Glomerular visceral epithelial cell (primary cell): ENCODE results near the gene PRRT2.

Experiments used
- DNase-seq: peaks from one replicate; pipeline ENCODE4 v3.0.0-alpha.2; 2016; ENCODE audit errors: extremely low spot score

The PRRT2 gene

GRCh38 chr16:29811170-29811895, 660 bp upstream of the PRRT2 start:
- DNase-seq = peak; percentile 97

- no peak for DNase-seq
These were observed 1.0 kb downstream of the PRRT2 start for GRCh38 chr16:29812754-29813643.

GRCh38 chr16:29813644-29814562, 1.9 kb downstream of the PRRT2 start:
- no peak for DNase-seq

GRCh38 chr16:29814592-29814991, 2.6 kb downstream of the PRRT2 start:
- no peak for DNase-seq

- DNase-seq = no peak
These were observed 3.2 kb downstream of the PRRT2 start for GRCh38 chr16:29815032-29815721.

GRCh38 chr16:29815793-29816693, 4.0 kb downstream of the PRRT2 start, which contains the start of gene PAGR1:
Gene PAGR1, plus strand, starts transcription at chr16:29816152. Its CDS starts 374 bp downstream, at chr16:29816526.
- peak; percentile 99 for DNase-seq

GRCh38 chr16:29816694-29817441, 4.9 kb downstream of the PRRT2 start:
- DNase-seq = peak; percentile 62

GRCh38 chr16:29818082-29818481, 6.1 kb downstream of the PRRT2 start:
- DNase-seq = no peak

GRCh38 chr16:29819506-29819905, 7.5 kb downstream of the PRRT2 start:
- no peak for DNase-seq

- DNase-seq = peak; percentile 59
These were observed 8.3 kb downstream of the PRRT2 start, which contains the start of gene MVP for GRCh38 chr16:29820271-29820701. Gene MVP, plus strand, starts transcription at chr16:29820462. Its CDS starts 10,088 bp downstream, at chr16:29830550.

- DNase-seq = peak; percentile 49
These were observed 9.0 kb downstream of the PRRT2 start for GRCh38 chr16:29820730-29821642.

GRCh38 chr16:29821643-29822115, 9.7 kb downstream of the PRRT2 start:
- peak; percentile 72 for DNase-seq

- peak; percentile 62 for DNase-seq
These were observed 12.7 kb downstream of the PRRT2 start for GRCh38 chr16:29824589-29825144.

GRCh38 chr16:29825145-29826044, 13.4 kb downstream of the PRRT2 start:
- peak; percentile 77 for DNase-seq

GRCh38 chr16:29826342-29826695, 14.3 kb downstream of the PRRT2 start:
- DNase-seq = no peak

GRCh38 chr16:29830774-29831173, 18.8 kb downstream of the PRRT2 start:
- no peak for DNase-seq

GRCh38 chr16:29831490-29831889, 19.5 kb downstream of the PRRT2 start:
- no peak for DNase-seq
